Skeletal muscle tissue (tissue), 4 donors: ENCODE measurements around the gene C5. TPM values are rescaled to one million over a fixed set of nuclear protein-coding genes. Genes with fewer than 3 reads are reported as not detected.

Experiments used
- H3K27ac ChIP-seq: one replicate; pipeline ENCODE4 v1.7.0; 2013; ENCODE audit warnings: mild to moderate bottlenecking, low read depth, low read length, inconsistent platforms
- H3K27me3 ChIP-seq, 3 donors: one replicate each; pipeline ENCODE4 v1.7.0; 2013; ENCODE audit warnings: low read length in 3 of 3; ENCODE audit not compliant: control insufficient read depth in 3 of 3, insufficient read depth in 3 of 3
- H3K36me3 ChIP-seq, 3 donors: one replicate each; pipeline ENCODE4 v1.7.0; 2013; ENCODE audit warnings: low read length in 3 of 3; ENCODE audit not compliant: control insufficient read depth in 3 of 3, insufficient read depth in 3 of 3
- H3K4me1 ChIP-seq, 3 donors: one replicate each; pipeline ENCODE4 v1.7.0; 2013; ENCODE audit warnings: low read length in 3 of 3, mild to moderate bottlenecking in 3 of 3; ENCODE audit not compliant: control insufficient read depth in 3 of 3, insufficient read depth in 3 of 3
- H3K4me3 ChIP-seq, 3 donors: one replicate each; pipeline ENCODE4 v1.7.0; 2013; ENCODE audit warnings: low read length in 3 of 3
- H3K9ac ChIP-seq, 3 donors: one replicate each; pipeline ENCODE4 v1.7.0; 2013; ENCODE audit warnings: low read length in 3 of 3, mild to moderate bottlenecking in 3 of 3, moderate library complexity in 2 of 3, low read depth in 1 of 3
- H3K9me3 ChIP-seq, 3 donors: one replicate each; pipeline ENCODE4 v1.7.0; 2013; ENCODE audit warnings: low read length in 3 of 3; ENCODE audit not compliant: control insufficient read depth in 3 of 3
- total RNA-seq: library from RNA; depleted of rRNA; stranded (reverse); fragments of >200 nt; gene quantifications from one replicate; pipeline ENCODE4 v1.2.3, GENCODE V29; 2014
- donor health status: Osteomylitis.

C5 gene
- total RNA-seq, 1 donor from 2014 or later, result 9.9 TPM

GRCh38 chr9:120985819-120986222 is 64.3 kb downstream of the C5 start:
- no peak overlapping the region for H3K27ac ChIP-seq
- no peaks in the 10 kb centered on the region for H3K36me3 ChIP-seq
- H3K27me3 ChIP-seq, result no peaks in the 10 kb centered on the region
- peaks cover 0 to 2% (median 0%) of the 10 kb centered on the region in 3 donors for H3K4me1 ChIP-seq
- no peak overlapping the region for H3K9ac ChIP-seq
- no peaks in the 10 kb centered on the region for H3K9me3 ChIP-seq
- no peak overlapping the region for H3K4me3 ChIP-seq

GRCh38 chr9:120983259-120983837 is 66.7 kb downstream of the C5 start:
- H3K36me3 ChIP-seq, result no peaks in the 10 kb centered on the region
- no peaks in the 10 kb centered on the region for H3K9me3 ChIP-seq
- no peak overlapping the region for H3K27ac ChIP-seq
- H3K4me1 ChIP-seq, result peaks cover 0 to 2% (median 0%) of the 10 kb centered on the region in 3 donors
- no peak overlapping the region for H3K4me3 ChIP-seq
- H3K27me3 ChIP-seq, result no peaks in the 10 kb centered on the region
- H3K9ac ChIP-seq, result no peak overlapping the region

GRCh38 chr9:120982836-120983235 is 67.2 kb downstream of the C5 start:
- Histone ChIP-seq H3K4me1 (peaks cover 0 to 2% (median 0%) of the 10 kb centered on the region in 3 donors), H3K9me3 (no peaks in the 10 kb centered on the region), H3K4me3 (no peak overlapping the region), H3K36me3 (no peaks in the 10 kb centered on the region), H3K9ac (no peak overlapping the region), H3K27ac (no peak overlapping the region), H3K27me3 (no peaks in the 10 kb centered on the region)

GRCh38 chr9:120980951-120981350 is 69.1 kb downstream of the C5 start:
- Histone ChIP-seq H3K9me3 (no peaks in the 10 kb centered on the region), H3K27me3 (no peaks in the 10 kb centered on the region), H3K36me3 (no peaks in the 10 kb centered on the region), H3K9ac (no peak overlapping the region), H3K27ac (no peak overlapping the region), H3K4me1 (peaks cover 0 to 1% (median 0%) of the 10 kb centered on the region in 3 donors), H3K4me3 (no peak overlapping the region)

- Histone ChIP-seq H3K4me1 (no peaks in the 10 kb centered on the region), H3K27ac (no peak overlapping the region), H3K9me3 (no peaks in the 10 kb centered on the region), H3K9ac (no peak overlapping the region), H3K36me3 (no peaks in the 10 kb centered on the region), H3K4me3 (no peak overlapping the region), H3K27me3 (no peaks in the 10 kb centered on the region)
These were observed 70.3 kb downstream of the C5 start for GRCh38 chr9:120979797-120980196.

- H3K27ac ChIP-seq, result no peak overlapping the region
- no peak overlapping the region for H3K9ac ChIP-seq
- H3K4me1 ChIP-seq, result no peaks in the 10 kb centered on the region
- H3K4me3 ChIP-seq, result no peak overlapping the region
- H3K36me3 ChIP-seq, result no peaks in the 10 kb centered on the region
- no peaks in the 10 kb centered on the region for H3K9me3 ChIP-seq
- no peaks in the 10 kb centered on the region for H3K27me3 ChIP-seq
These were observed 71.1 kb downstream of the C5 start for GRCh38 chr9:120978987-120979386.

- H3K9ac ChIP-seq, result no peak overlapping the region
- no peaks in the 10 kb centered on the region for H3K9me3 ChIP-seq
- no peak overlapping the region for H3K27ac ChIP-seq
- no peaks in the 10 kb centered on the region for H3K36me3 ChIP-seq
- no peaks in the 10 kb centered on the region for H3K4me1 ChIP-seq
- H3K4me3 ChIP-seq, result no peak overlapping the region
- no peaks in the 10 kb centered on the region for H3K27me3 ChIP-seq
These were observed 72.8 kb downstream of the C5 start for GRCh38 chr9:120977321-120977720.

GRCh38 chr9:120974921-120975320 is 75.2 kb downstream of the C5 start:
- Histone ChIP-seq H3K27ac (no peak overlapping the region), H3K9ac (no peak overlapping the region), H3K9me3 (no peaks in the 10 kb centered on the region), H3K36me3 (no peaks in the 10 kb centered on the region), H3K27me3 (no peaks in the 10 kb centered on the region), H3K4me3 (no peak overlapping the region), H3K4me1 (no peaks in the 10 kb centered on the region)

GRCh38 chr9:120974181-120974580 is 75.9 kb downstream of the C5 start:
- no peak overlapping the region for H3K27ac ChIP-seq
- no peak overlapping the region for H3K4me3 ChIP-seq
- no peaks in the 10 kb centered on the region for H3K4me1 ChIP-seq
- H3K9ac ChIP-seq, result no peak overlapping the region
- no peaks in the 10 kb centered on the region for H3K27me3 ChIP-seq
- H3K36me3 ChIP-seq, result no peaks in the 10 kb centered on the region
- H3K9me3 ChIP-seq, result no peaks in the 10 kb centered on the region

- Histone ChIP-seq H3K9me3 (no peaks in the 10 kb centered on the region), H3K27ac (no peak overlapping the region), H3K36me3 (no peaks in the 10 kb centered on the region), H3K9ac (no peak overlapping the region), H3K27me3 (no peaks in the 10 kb centered on the region), H3K4me1 (no peaks in the 10 kb centered on the region), H3K4me3 (no peak overlapping the region)
These were observed 78.1 kb downstream of the C5 start for GRCh38 chr9:120971938-120972337.
